NB4 (cell line): ENCODE results near the gene OBP2A.
"Not testable (repeated sequence)": the region's sequence is repeated elsewhere in the genome, so short reads cannot be mapped to it uniquely, and the experiment has no call there.

Experiments used
- DNase-seq: peaks from one replicate; pipeline ENCODE4 v3.0.0; 2010; ENCODE audit warnings: low read depth
- H3K4me3 ChIP-seq: one replicate; pipeline ENCODE4 v1.5.1; 2011; ENCODE audit warnings: mild to moderate bottlenecking, low read depth, low read length, moderate library complexity
- MYC ChIP-seq: IDR thresholded peaks from 2 replicates; pipeline ENCODE4 v1.6.1; 2011; ENCODE audit warnings: low read depth, low read length
- POLR2A ChIP-seq: IDR thresholded peaks from 2 replicates; pipeline ENCODE4 v1.6.1; 2011; ENCODE audit warnings: mild to moderate bottlenecking; ENCODE audit not compliant: insufficient read length; ENCODE audit errors: extremely low read depth
- TF ChIP-seq, protein P1 (sequence below): IDR thresholded peaks from one replicate; pipeline ENCODE4 v1.5.1; 2012; ENCODE audit warnings: low read depth, low read length
- TF ChIP-seq, protein P2 (sequence below): IDR thresholded peaks from 2 replicates; pipeline ENCODE4 v1.6.1; 2011; ENCODE audit warnings: low read depth, low read length

The OBP2A gene

DNA sequence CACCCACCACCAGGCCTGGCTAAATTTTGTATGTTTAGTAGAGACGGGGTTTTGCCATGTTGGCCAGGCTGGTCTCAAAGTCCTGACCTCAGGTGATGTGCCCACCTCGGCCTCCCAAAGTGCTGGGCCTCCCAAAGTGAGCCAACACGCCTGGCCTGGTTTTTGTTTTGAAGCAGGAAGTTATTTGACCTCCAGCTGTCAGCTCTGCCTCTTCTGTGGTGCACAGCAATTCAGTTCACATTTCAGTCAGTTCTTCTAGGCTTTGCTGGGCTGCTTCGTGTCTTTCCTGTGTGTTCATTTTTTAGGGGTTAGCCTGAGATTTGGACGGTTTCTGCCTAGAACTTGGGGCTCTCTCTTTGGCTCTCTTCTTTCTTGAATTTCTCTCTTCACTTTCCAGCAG, 15.8 kb upstream of the OBP2A start:
- H3K4me3 ChIP-seq: no peak overlapping the region
- TF ChIP-seq, protein P1, sequence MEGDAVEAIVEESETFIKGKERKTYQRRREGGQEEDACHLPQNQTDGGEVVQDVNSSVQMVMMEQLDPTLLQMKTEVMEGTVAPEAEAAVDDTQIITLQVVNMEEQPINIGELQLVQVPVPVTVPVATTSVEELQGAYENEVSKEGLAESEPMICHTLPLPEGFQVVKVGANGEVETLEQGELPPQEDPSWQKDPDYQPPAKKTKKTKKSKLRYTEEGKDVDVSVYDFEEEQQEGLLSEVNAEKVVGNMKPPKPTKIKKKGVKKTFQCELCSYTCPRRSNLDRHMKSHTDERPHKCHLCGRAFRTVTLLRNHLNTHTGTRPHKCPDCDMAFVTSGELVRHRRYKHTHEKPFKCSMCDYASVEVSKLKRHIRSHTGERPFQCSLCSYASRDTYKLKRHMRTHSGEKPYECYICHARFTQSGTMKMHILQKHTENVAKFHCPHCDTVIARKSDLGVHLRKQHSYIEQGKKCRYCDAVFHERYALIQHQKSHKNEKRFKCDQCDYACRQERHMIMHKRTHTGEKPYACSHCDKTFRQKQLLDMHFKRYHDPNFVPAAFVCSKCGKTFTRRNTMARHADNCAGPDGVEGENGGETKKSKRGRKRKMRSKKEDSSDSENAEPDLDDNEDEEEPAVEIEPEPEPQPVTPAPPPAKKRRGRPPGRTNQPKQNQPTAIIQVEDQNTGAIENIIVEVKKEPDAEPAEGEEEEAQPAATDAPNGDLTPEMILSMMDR: no peak
- TF ChIP-seq, protein P2, sequence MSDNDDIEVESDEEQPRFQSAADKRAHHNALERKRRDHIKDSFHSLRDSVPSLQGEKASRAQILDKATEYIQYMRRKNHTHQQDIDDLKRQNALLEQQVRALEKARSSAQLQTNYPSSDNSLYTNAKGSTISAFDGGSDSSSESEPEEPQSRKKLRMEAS: no peak
- TF ChIP-seq POLR2A: no peak

DNA sequence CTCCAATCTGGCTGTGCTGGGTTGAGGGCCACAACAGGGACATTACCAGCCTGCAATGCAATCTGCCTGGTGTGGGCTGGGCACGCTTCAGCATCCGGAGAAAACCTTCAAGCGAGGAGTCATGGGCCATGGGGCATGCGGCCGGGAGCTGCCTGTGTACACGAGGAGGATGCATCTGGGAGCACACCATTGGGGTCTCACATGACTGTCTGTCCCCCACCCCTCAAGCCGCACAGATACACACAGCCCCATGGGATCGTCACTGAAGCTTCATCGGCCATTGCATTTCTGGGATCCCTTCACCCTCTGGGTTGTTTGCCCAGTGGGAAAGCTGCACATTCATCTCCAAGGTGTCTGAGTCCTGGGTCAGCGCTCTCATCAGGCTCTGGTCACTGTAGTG, 14.8 kb upstream of the OBP2A start:
- TF ChIP-seq, protein P1: no peak
- TF ChIP-seq POLR2A: no peak
- TF ChIP-seq, protein P2: no peak
- DNase-seq: no peak
- no peak overlapping the region for H3K4me3 ChIP-seq

More for the DNA sequence above, 15.8 kb upstream of the OBP2A start:
- no peak for DNase-seq

DNA sequence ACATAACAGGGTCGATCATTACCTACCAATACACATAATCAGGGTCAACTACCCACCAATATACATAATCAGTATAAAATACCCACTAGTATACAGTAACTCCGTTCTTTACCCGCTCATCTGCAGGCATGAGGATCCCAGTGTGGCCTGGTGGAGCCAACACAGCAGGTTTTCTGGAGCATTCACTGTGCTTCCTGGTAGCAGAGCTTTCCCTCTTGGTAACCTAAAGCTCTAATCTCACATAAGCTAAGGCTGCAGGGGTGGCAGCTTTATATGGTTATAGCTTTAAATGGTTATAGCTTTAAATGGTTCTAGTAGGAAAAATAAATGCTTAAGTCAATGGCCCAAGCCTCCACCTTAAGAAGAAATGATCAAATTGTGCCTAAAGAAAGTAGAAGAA, 12.8 kb upstream of the OBP2A start:
- no peak overlapping the region for H3K4me3 ChIP-seq
- peak; percentile 18 for DNase-seq
- TF ChIP-seq POLR2A (no peak), MYC (no peak)
- TF ChIP-seq, protein P2: no peak
- TF ChIP-seq, protein P1: no peak

DNA sequence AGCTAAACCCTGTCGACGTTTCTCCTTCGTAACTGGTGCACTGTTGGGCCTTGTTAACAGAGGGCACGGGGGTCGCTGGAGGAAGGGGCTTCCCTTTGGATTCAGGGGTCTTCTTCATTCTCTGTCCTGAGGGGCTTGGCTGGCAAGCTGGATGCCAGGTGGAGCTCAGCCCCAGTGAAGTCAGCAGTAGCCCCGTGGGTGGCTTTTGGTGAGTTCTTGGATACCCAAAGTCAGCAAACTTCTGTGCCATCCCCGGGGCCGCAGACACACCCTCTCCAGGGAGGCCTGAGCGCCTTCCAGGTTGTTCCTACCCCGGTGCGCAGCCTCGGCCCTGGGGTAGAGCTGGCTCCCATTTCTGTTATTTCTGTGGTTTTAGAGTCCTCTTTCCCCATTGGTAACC, 12.3 kb upstream of the OBP2A start:
- H3K4me3 ChIP-seq: no peak overlapping the region
- TF ChIP-seq, protein P2: no peak
- TF ChIP-seq, protein P1: no peak
- TF ChIP-seq POLR2A (no peak), MYC (no peak)
- no peak for DNase-seq

DNA sequence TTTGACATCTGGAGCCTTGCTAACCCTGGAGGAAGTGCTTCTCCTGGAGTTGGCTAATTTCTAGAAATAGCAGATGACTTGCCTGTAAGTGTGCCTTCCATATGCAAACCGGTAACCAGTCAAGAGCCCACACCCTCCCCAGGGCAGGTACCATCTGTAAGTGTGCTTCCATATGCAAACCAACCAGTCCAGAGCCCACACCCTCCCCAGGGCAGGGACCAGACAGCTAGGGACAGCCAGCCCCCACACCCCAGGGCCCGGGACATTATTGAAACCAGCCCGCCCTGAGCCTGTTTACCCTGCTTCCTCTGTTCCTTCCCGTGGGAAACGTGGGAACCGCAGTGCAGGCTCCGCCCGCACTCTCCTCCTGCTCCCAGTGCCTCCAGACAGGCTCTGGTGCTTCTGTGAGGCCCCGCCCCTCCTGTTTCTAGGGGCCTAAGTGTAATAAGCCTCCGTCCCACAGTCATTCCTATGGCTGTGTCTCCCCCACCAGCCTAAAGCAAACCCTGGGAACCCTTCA, 11.7 kb upstream of the OBP2A start:
- not testable (repeated sequence) for H3K4me3 ChIP-seq, DNase-seq

DNA sequence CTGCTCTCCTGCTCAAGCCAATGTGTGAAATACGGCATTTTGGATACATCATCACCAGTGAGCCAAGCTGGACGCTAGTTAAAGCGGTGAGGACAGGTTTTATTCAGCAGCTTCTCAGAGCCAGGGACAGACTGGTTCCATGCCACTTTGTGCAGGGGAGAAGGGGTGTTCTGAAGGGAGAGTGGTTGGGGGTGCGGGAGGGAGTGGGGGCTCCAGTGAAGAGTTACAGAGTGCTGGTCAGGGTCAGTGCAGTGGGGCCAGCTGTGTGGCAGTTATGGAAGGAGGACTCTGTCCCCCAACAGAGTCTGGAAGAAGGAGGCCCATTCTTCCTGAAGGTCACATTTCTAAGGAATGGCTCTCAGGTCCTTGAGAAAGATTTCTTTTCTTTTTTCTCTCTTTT, 11.1 kb upstream of the OBP2A start:
- not testable (repeated sequence) for H3K4me3 ChIP-seq, DNase-seq

DNA sequence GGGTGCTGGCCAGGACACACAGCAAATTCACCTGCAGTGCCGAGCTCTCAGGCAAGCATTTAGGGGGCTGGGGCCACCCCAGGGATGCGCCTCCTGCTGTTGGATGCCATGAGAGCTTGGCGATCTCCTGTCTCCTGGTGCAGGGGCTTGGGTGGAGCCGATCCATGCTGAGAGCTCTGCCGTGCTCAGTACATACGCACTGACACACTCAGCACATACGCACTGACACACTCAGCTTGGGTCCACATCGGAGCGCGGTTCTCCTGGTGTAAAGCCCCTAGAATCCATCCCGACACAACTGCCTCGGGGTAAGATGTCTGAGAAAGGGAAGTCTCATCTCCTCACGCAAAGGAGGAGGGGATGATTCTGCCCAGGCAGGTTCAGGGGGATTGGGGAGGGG, 10.3 kb upstream of the OBP2A start:
- not testable (repeated sequence) for DNase-seq, H3K4me3 ChIP-seq

DNA sequence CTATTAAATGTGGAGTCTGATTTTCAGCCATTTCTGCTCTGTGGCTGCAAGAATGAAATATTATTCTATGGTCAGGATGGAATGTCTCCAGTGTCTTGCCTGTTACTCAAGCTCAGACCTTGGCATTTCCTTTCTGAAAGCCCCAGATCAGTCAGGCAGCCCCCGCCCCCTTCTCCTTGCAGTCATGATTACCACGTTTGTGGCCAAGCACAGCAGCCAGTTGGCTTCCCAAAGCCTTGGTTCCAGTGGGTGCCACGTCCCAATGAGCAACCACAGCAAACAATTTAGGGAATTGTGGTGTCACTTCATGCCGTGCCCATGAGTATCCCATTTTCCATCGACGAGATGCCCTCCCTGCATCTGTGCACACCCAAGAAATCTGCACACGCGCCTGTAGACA, 9.7 kb upstream of the OBP2A start:
- no peak for TF ChIP-seq POLR2A
- TF ChIP-seq, protein P1: no peak
- TF ChIP-seq MYC: no peak
- TF ChIP-seq, protein P2: no peak
- no peak overlapping the region for H3K4me3 ChIP-seq
- DNase-seq: no peak

DNA sequence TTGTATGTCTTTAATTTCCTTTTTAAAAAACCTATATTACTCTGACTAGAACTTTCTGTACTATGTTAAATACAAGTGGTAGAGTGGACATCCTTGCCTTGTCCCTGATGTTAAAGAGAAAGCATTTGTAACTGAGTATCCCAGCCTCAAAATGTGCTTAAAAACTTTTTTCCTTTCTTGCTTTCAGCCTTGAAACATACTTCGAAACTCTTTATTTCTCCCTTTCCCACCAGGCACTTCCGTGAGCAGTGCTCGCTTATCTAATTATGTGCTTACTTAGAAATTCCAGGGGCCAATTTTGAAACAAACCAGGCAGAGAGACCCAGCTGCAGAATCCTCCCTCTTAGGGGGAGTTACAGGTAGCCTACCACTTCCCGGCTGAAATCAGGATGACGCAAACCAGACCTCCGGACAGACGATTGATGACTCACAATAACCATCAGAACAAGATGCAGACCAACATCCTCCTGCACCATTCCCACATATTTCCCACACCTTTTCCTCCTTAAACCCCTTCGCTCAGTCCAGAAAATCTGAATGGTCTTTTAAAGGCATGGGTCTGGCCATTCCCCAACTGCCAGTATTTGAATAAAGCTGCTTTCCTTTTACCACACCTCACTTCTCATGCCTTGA, 2.5 kb upstream of the OBP2A start:
- not testable (repeated sequence) for H3K4me3 ChIP-seq, DNase-seq
